Measurements from ENCODE around the gene SEPTIN10. TPM values are rescaled to one million over a fixed set of nuclear protein-coding genes. Genes with fewer than 3 reads are reported as not detected.

SEPTIN10 gene
- total RNA-seq, 1 experiment from 2014 or later: 113 TPM

GRCh38 chr2:109636317-109636716 is 22.6 kb upstream of the SEPTIN10 start:
- no peak overlapping the region for H2AFZ ChIP-seq (ENCODE audit: low read depth, low read length, poor library complexity, severe bottlenecking)
- no TSS peak for BruUV-seq (replicated peaks)
- H3K79me2 ChIP-seq (ENCODE audit: insufficient read depth, low read length): no peaks in the 10 kb centered on the region
- no peak overlapping the region for H3K27ac ChIP-seq (ENCODE audit: low read depth, low read length)
- ChIA-PET CTCF (no interaction called here), RAD21 (ENCODE audit: low non-redundant PET in 1 of 2, low total read pairs in 2 of 2, uncharacterized antibody in 2 of 2, unreplicated experiment in 2 of 2) (no interaction called here), POLR2A (no interaction called here)
- no peak overlapping the region for H3K4me2 ChIP-seq (ENCODE audit: low read length)
- TF ChIP-seq JUND (IDR thresholded peaks at IDR 0.05) (no peak), EGR1 (IDR thresholded peaks at IDR 0.05; ENCODE audit: low read depth) (no peak), ZBTB33 (IDR thresholded peaks at IDR 0.05; ENCODE audit: extremely low read depth, insufficient replicate concordance, low read length) (no peak), POLR2AphosphoS5 (IDR thresholded peaks at IDR 0.05; ENCODE audit: low read depth, low read length) (no peak), FOSL1 (IDR thresholded peaks at IDR 0.05; ENCODE audit: low read depth) (no peak), SRF (IDR thresholded peaks at IDR 0.05; ENCODE audit: low read depth) (no peak), CBX3 (IDR thresholded peaks at IDR 0.05; ENCODE audit: low read depth) (no peak), POLR2A (IDR thresholded peaks at IDR 0.05; ENCODE audit: borderline replicate concordance, extremely low read depth, insufficient read depth, insufficient read length) (no peak), EZH2phosphoT487 (IDR thresholded peaks at IDR 0.05; ENCODE audit: borderline replicate concordance) (no peak), SIN3A (IDR thresholded peaks at IDR 0.05; ENCODE audit: low read depth) (no peak), SP1 (IDR thresholded peaks at IDR 0.05; ENCODE audit: low read depth) (no peak), TCF7L2 (IDR thresholded peaks at IDR 0.05; ENCODE audit: borderline replicate concordance, extremely low read depth, insufficient read depth, insufficient read length) (no peak), ELF1 (IDR thresholded peaks at IDR 0.05; ENCODE audit: borderline replicate concordance, low read depth) (no peak), CEBPB (IDR thresholded peaks at IDR 0.05; ENCODE audit: low read depth) (no peak)
- TF ChIP-seq, protein P1, sequence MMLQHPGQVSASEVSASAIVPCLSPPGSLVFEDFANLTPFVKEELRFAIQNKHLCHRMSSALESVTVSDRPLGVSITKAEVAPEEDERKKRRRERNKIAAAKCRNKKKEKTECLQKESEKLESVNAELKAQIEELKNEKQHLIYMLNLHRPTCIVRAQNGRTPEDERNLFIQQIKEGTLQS (IDR thresholded peaks at IDR 0.05): no peak
- DNase-seq (ENCODE audit: low read depth, low spot score) (no peak), ATAC-seq (no peak)
- H3K4me3 ChIP-seq (replicated peaks in 1 of 2; ENCODE audit: low read depth in 1 of 2, low read length in 2 of 2): no peak overlapping the region
- H4K20me1 ChIP-seq (ENCODE audit: insufficient read depth): no peaks in the 10 kb centered on the region
- intact Hi-C loops (cut with micrococcal nuclease): no loop called here
- H3K9ac ChIP-seq (ENCODE audit: low read length): no peak overlapping the region
- H3K27me3 ChIP-seq (ENCODE audit: insufficient read depth, low read length): no peaks in the 10 kb centered on the region
- H3K36me3 ChIP-seq (ENCODE audit: control insufficient read depth in 1 of 2, insufficient read depth in 2 of 2, low read length in 2 of 2): no peaks in the 10 kb centered on the region
- no peaks in the 10 kb centered on the region for H3K9me2 ChIP-seq (ENCODE audit: insufficient read depth)
- H3K9me3 ChIP-seq (ENCODE audit: control insufficient read depth in 1 of 2, insufficient read depth in 1 of 2, low read depth in 1 of 2, low read length in 2 of 2): no peaks in the 10 kb centered on the region
- H3K4me1 ChIP-seq (ENCODE audit: control insufficient read depth in 1 of 2, insufficient read depth in 2 of 2, low read length in 2 of 2): peaks cover 0 to 9% of the 10 kb centered on the region in 2 experiments; a peak in 1 of 4 replicates
